NCI-H146 treated with DMSO at 0.1 percent for 48 hours (cell line): ENCODE results near the gene OVCA2.
A peak's percentile ranks its signal among the peaks of the same experiment; 100 is the strongest.

ENCODE experiments used
- DNase-seq: peaks from one replicate; lab custom pipeline; 2025; ENCODE audit not compliant: unreplicated experiment; lab: John Stamatoyannopoulos, UW

The OVCA2 gene

GRCh38 chr17:2041561-2042389 is at the start of gene OVCA2:
Gene OVCA2, plus strand, starts transcription at chr17:2042022. Its CDS starts 26 bp downstream, at chr17:2042048.
- DNase-seq: peak; percentile 84

DNA sequence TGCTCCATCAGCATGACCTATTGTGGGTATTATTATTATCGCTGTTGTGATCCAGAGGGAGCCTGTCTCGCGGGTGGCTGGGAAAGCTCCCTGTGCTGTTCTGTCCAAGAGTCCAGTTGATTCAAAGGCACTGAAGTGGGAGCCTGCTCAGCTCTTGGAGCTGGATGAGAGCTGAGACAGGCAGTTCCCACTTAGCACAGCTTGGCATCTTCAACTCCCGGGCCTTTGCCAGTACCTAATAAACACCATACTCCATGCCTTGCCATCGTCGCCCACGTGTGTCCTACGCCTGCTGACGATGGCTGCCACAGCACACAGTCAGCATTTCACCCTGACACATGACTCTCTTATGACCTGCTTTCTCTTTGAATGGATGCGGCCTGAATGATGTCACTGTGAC is 49.3 kb upstream of the OVCA2 start:
- DNase-seq: no peak

- no peak for DNase-seq
Observed at GRCh38 chr17:1994707-1995106, 47.1 kb upstream of the OVCA2 start.

GRCh38 chr17:1995321-1995892 is 46.4 kb upstream of the OVCA2 start:
- DNase-seq: peak; percentile 54

DNA sequence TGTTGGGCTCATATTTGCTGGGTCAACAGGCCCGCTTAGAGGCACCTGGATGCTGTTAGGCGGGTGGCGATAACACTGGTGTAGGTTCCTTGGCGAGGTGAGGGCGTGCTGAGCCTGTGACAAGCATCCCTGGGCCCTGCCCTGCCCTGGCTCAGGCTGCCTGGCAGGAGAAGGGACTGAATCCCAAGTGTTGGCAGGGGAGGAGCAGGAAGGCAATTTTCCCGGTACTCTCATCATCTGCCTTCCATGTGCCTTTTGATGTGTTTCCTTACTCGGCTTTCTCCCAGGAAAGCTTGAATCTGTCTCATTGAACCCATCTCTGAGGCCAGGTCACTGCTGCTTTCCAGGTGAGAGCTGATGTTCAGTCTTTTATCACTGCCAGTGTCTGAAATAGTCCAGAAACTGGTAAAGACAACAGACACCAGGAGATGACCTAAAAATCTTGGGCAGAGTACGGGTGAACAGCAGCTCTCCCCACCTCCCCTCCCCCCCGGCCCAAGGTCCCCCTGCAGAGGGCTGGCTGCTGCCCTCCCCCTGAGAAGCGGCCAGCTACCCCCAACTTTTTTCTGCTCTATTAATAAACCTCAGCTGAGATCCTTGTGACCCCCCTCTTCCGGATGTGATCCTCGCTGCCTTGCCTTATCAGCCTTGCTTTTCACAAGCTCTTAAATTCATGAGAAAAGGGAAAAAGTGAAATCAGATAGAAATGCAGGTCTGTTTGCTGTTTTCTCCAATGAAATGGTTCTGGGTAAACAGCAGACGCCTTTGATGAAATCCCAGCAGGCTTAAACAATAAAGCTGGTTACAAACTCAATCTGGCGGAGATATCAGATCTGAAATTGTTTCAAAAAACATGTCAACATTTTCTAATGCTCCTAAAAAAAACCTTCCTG is 45.7 kb upstream of the OVCA2 start:
- DNase-seq: no peak

DNA sequence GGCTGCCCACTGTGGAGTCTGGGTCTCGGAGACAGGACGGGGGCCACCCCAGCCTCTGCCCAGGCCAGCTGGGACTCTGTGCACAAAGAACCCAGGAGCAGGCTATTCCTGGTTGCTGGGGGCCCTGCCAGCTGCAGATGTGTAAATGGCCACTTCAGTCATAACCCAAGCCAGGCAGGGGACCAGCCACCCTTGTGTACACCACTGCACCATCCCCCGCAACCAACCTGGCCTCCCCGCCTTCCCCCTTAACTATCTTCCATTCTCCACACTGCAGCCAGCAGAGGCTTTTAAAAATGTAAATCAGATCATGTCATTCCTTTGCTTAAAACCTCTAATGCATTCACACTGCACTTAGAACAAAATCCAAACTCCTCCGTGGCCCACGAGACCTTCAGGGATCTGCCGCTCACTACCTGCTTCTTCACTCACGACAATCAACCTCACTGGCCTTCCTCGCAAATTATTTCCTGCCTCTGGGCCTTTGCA is 45.0 kb upstream of the OVCA2 start:
- DNase-seq: no peak

DNA sequence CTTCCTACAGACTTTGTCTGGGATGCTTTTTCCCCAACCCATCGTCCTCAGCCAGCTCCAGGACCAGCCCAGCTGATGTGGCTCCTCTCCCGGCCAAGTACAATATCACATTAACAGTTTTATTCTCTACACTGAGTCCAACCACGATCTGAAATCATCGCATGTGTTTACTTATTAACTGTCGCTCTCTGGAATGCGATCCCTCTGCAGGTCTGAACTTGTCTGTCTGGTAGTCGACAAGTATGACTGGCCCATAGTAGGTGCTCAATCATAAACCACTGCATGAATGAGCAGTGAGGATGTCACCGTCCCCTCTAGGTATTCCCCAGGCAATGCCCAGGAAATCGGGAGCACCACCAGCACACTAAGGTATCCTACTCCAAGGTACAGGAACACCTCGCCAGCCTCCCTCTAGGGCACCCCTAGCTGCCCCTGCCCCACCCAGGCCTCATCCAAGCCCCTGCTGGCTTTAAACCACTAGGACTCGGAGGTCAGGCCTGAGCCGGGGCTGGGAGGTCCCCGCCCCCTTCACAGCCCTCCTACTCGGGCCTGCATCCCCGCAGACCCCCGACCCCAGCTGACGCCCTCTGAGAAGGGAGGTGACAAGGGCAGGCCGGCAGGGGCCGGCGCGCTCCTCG is 44.4 kb upstream of the OVCA2 start:
- DNase-seq: no peak

DNA sequence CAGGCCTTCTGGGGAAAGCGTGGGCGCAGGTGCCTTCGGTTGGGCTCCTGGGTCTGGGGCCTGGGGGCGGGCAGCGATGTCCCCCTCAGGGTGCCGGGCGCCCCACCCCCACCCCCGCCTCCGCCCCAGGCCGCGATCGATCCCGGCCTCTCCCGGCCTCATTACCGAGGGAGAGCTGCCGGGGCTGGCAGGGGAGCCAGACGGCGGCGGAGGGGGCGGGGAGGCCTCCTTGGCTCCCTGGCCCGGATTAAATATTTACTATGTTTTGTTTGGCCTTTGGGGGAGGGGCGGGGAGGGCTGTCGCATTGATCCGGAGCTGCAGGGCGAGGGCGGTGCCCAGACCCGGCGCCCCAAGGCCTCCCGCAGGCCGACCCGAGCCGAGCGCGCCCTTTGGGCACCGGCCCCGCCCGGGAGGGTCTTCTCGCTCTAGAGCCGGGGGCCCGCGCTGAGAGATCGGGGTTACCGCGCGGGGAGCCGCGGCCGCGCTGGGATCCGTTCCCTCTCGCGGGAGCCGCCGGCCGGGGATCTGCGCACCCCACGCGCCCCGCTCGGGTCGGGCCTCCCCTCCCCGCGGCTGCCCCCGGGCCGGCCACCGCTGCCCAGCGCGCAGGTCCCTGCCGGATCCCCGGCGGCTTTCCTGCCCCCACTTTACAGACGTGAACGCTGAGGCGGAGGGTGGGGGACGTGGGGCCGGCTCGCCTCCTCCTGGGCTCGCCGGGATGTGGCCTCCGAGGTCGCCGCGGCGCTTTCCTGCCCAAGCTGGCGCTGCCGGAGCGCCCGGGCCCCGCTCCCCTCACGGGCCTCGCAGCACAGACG is 43.7 kb upstream of the OVCA2 start:
- peak; percentile 28 for DNase-seq

DNA sequence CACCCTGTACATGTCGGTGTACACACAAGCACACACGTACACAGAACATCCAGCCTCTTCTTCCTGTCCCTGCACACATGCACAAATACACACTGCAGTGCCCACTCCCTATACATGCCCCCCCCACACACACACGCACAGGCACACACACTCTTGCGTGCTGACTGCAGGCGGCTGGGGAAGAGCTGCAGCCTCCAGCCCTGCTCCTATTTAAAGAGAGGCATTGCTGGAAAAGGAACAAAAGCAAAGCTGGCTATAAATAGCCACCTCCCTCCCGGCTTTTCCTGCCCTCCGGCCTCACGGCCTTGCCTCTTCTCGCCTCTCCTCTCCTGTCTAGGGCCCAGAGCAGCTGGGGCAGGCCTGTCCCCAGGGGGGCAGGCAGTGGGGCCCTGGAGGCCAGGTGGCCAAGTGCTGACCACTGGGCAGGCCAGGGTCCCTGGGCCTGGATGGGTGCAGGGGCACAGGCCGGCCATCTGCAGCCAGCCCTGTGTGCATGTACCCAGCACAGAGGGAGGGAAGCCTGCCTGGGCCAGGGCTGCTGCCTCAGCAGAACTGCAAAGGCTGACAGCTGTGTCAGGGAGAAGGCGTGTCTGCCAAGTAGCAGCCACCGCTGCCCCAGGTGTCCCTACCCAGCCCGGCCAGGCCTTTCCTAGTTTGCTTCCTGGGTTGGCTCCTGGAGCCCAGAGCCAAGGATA is 42.1 kb upstream of the OVCA2 start:
- DNase-seq: peak; percentile 77

GRCh38 chr17:2002767-2003329 is 39.0 kb upstream of the OVCA2 start:
- DNase-seq: no peak

GRCh38 chr17:2003525-2003924 is 38.3 kb upstream of the OVCA2 start:
- no peak for DNase-seq

DNA sequence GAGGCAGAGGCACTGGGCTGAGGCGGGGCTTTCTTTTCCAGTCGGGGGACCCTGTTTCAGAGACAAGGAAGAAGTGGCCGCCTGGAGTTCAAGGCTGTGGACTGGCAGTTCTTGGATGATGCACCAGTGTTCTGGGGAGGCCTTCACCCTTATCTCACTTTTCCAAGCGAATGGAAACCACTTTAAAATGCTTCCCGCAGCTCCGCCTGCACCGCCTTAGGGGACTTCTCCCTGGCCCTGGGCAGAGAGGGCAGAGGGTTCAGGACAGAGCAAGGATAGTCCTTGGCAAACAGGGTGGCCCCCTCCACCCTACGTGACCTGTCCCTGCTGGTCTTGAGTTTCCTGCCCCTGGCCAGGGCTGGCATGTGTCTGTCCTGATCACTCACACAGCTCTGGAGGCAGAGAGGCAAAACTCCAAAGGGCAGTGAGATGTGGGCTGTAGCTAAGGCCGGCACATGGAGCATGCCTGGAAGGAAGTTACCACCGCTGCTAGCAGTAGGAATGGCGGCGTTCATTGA is 37.3 kb upstream of the OVCA2 start:
- no peak for DNase-seq

GRCh38 chr17:2008332-2009126 is 33.3 kb upstream of the OVCA2 start:
- DNase-seq: no peak

DNA sequence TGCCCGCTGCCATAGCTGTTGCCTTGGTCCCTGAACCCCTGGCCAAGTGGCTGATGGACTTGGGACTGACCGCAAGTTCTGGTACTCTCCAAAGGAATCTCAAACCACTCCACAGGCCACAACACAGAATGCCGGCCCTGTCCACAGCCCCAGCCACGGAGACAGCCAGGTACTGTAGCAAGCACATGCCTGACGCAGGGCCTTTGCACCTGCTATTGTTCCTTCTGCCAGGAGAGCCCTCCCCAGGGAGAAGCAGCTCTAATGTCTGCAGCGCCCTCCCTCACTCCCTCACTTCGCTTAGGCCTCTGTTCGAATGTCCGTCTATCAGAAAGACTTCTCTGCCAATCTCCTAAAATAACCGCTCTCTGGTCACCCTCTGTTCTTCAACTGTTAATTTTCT is 32.1 kb upstream of the OVCA2 start:
- no peak for DNase-seq

- DNase-seq: no peak
Observed at GRCh38 chr17:2011411-2012371, 30.1 kb upstream of the OVCA2 start.

GRCh38 chr17:2012499-2012898 is 29.3 kb upstream of the OVCA2 start:
- no peak for DNase-seq
